H1 (cell line): ENCODE measurements around the gene BTNL8. TPM values are rescaled to one million over a fixed set of nuclear protein-coding genes. Genes with fewer than 3 reads are reported as not detected.

Source experiments
- CTCF ChIA-PET: fragments of 300-600 bp; sonication (Branson Sonifier 250); formaldehyde crosslinking; loops from one replicate; lab custom pipeline; 2021; ENCODE audit not compliant: partially characterized antibody; lab: Charles Lee
- POLR2A ChIA-PET: fragments of 300-600 bp; sonication (Branson Sonifier 250); formaldehyde crosslinking; loops from one replicate; lab custom pipeline; 2021; ENCODE audit warnings: inconsistent platforms; ENCODE audit not compliant: partially characterized antibody; lab: Charles Lee
- DNase-seq, 2 experiments: peaks; one replicate each; pipeline versions ENCODE4 v3.0.0 to v3.0.0-alpha.2; 2010 to 2022; ENCODE audit warnings: low spot score in 2 of 2, low read depth in 1 of 2, mixed read lengths in 1 of 2
- FAIRE-seq: peaks from 2 replicates; lab custom pipeline; 2011; peaks lifted over from hg19 to GRCh38; lab: Jason Lieb, UNC
- H2AFZ ChIP-seq: 2 replicates; pipeline ENCODE4 v1.8.1; 2012; ENCODE audit warnings: low read length, inconsistent platforms
- H2AK5ac ChIP-seq: 2 replicates; pipeline ENCODE4 v1.6.1; 2013; ENCODE audit warnings: low read depth, low read length
- H2BK120ac ChIP-seq: replicated peaks from 2 replicates; pipeline ENCODE3; 2013; ENCODE audit warnings: low read depth, low read length, inconsistent platforms
- H2BK12ac ChIP-seq: 2 replicates; pipeline ENCODE4 v1.6.1; 2013; ENCODE audit warnings: low read depth, low read length
- H2BK15ac ChIP-seq: 2 replicates; pipeline ENCODE4 v1.6.1; 2013; ENCODE audit warnings: low read length
- H2BK20ac ChIP-seq: 2 replicates; pipeline ENCODE4 v1.6.1; 2013; ENCODE audit warnings: low read length
- H2BK5ac ChIP-seq: 2 replicates; pipeline ENCODE4 v1.6.1; 2013; ENCODE audit warnings: low read depth, low read length
- H3K14ac ChIP-seq: 2 replicates; pipeline ENCODE4 v1.6.1; 2013; ENCODE audit warnings: inconsistent platforms; ENCODE audit not compliant: insufficient read length
- H3K18ac ChIP-seq: 2 replicates; pipeline ENCODE4 v1.6.1; 2013; ENCODE audit warnings: low read length; ENCODE audit errors: extremely low read depth
- H3K23ac ChIP-seq: 2 replicates; pipeline ENCODE4 v1.6.1; 2013; ENCODE audit warnings: inconsistent platforms; ENCODE audit not compliant: insufficient read length
- H3K23me2 ChIP-seq: 2 replicates; pipeline ENCODE4 v1.6.1; 2013; ENCODE audit warnings: low read depth, low read length
- H3K27ac ChIP-seq: 2 replicates; pipeline ENCODE4 v1.6.1; 2011; ENCODE audit warnings: low read depth, low read length, inconsistent platforms
- H3K27me3 ChIP-seq, 4 experiments: replicated peaks in 1 of 4; 1 replicate in 1 of 4; 2 replicates in 3 of 4; pipeline versions ENCODE4 v1.6.1 to v1.8.1; 2011 to 2013; ENCODE audit warnings: low read length in 3 of 4, mild to moderate bottlenecking in 3 of 4, inconsistent platforms in 2 of 4, mixed read lengths in 2 of 4, moderate library complexity in 1 of 4; ENCODE audit not compliant: control insufficient read depth in 3 of 4, insufficient read depth in 3 of 4; ENCODE audit errors: extremely low read depth in 1 of 4
- H3K36me3 ChIP-seq, 4 experiments: 2 replicates each; pipeline versions ENCODE4 v1.6.1 to v1.8.1; 2011 to 2013; ENCODE audit warnings: mild to moderate bottlenecking in 4 of 4, low read length in 3 of 4, moderate library complexity in 2 of 4, control low read depth in 1 of 4, inconsistent platforms in 1 of 4; ENCODE audit not compliant: insufficient read depth in 4 of 4, control insufficient read depth in 2 of 4
- H3K4ac ChIP-seq: replicated peaks from 2 replicates; pipeline ENCODE3; 2013; ENCODE audit warnings: low read length, low read depth, mixed read lengths, inconsistent platforms; ENCODE audit not compliant: insufficient read length
- H3K4me1 ChIP-seq, 4 experiments: replicated peaks in 1 of 4; 1 replicate in 1 of 4; 2 replicates in 3 of 4; pipeline versions ENCODE4 v1.6.1 to v1.8.1; 2011 to 2013; ENCODE audit warnings: low read length in 3 of 4, inconsistent platforms in 2 of 4, mixed read lengths in 1 of 4; ENCODE audit not compliant: insufficient read depth in 4 of 4, control insufficient read depth in 3 of 4
- H3K4me2 ChIP-seq, 2 experiments: 2 replicates each; pipeline versions ENCODE4 v1.6.1 to v1.8.1; 2011 to 2013; ENCODE audit warnings: low read depth in 2 of 2, low read length in 2 of 2, control low read depth in 1 of 2, inconsistent platforms in 1 of 2, mild to moderate bottlenecking in 1 of 2; ENCODE audit not compliant: insufficient read depth in 1 of 2
- H3K4me3 ChIP-seq, 4 experiments: fragments of 200-600, 300-600 bp in 1 of 4; sonication (generic), shearing (Covaris generic), sonication (Bioruptor Twin) in 1 of 4; 2 replicates each; pipeline versions ENCODE4 v1.5.1 to v1.8.1; 2011 to 2016; ENCODE audit warnings: low read length in 4 of 4, low read depth in 3 of 4, control low read depth in 2 of 4, inconsistent platforms in 2 of 4, mild to moderate bottlenecking in 2 of 4, mixed read lengths in 1 of 4, moderate library complexity in 1 of 4; ENCODE audit not compliant: insufficient read depth in 2 of 4; ENCODE audit errors: extremely low read depth in 1 of 4
- H3K56ac ChIP-seq: replicated peaks from 2 replicates; pipeline ENCODE3; 2013; ENCODE audit warnings: low read depth, mild to moderate bottlenecking, mixed read lengths, low read length, inconsistent platforms; ENCODE audit not compliant: insufficient read length
- H3K79me1 ChIP-seq: 2 replicates; pipeline ENCODE4 v1.6.1; 2013; ENCODE audit warnings: low read depth, low read length, control low read depth
- H3K79me2 ChIP-seq, 2 experiments: 2 replicates each; pipeline versions ENCODE4 v1.6.1 to v1.8.1; 2012 to 2013; ENCODE audit warnings: low read length in 2 of 2, mild to moderate bottlenecking in 2 of 2, inconsistent platforms in 1 of 2; ENCODE audit not compliant: insufficient read depth in 2 of 2, control insufficient read depth in 1 of 2
- H3K9ac ChIP-seq, 4 experiments: replicated peaks in 1 of 4; 1 replicate in 1 of 4; 2 replicates in 3 of 4; pipeline versions ENCODE4 v1.6.1 to v1.8.1; 2011 to 2013; ENCODE audit warnings: low read depth in 3 of 4, low read length in 3 of 4, control low read depth in 2 of 4, mild to moderate bottlenecking in 2 of 4, moderate library complexity in 2 of 4, inconsistent platforms in 1 of 4; ENCODE audit errors: extremely low read depth in 1 of 4
- H3K9me3 ChIP-seq, 2 experiments: 2 replicates each; pipeline versions ENCODE4 v1.6.1 to v1.8.1; 2012 to 2013; ENCODE audit warnings: mild to moderate bottlenecking in 2 of 2, moderate library complexity in 2 of 2, control low read depth in 1 of 2, inconsistent platforms in 1 of 2, low read depth in 1 of 2, low read length in 1 of 2, mixed read lengths in 1 of 2; ENCODE audit not compliant: insufficient read depth in 2 of 2
- H4K20me1 ChIP-seq, 2 experiments: replicated peaks in 1 of 2; 2 replicates each; pipeline versions ENCODE3 to v1.8.1; 2011 to 2013; ENCODE audit warnings: inconsistent platforms in 2 of 2, low read length in 2 of 2, mild to moderate bottlenecking in 1 of 2; ENCODE audit not compliant: insufficient read depth in 2 of 2, control insufficient read depth in 1 of 2
- H4K5ac ChIP-seq: 2 replicates; pipeline ENCODE4 v1.6.1; 2013; ENCODE audit warnings: low read length, low read depth, mixed read lengths, inconsistent platforms; ENCODE audit not compliant: insufficient read length
- H4K8ac ChIP-seq: 2 replicates; pipeline ENCODE4 v1.8.0; 2013; ENCODE audit warnings: mild to moderate bottlenecking, moderate library complexity, low read length, inconsistent platforms; ENCODE audit not compliant: insufficient read depth; ENCODE audit errors: extremely low read depth
- H4K91ac ChIP-seq: replicated peaks from 2 replicates; pipeline ENCODE3; 2013; ENCODE audit warnings: low read length, mixed read lengths, inconsistent platforms; ENCODE audit not compliant: insufficient read length
- BRCA1 ChIP-seq: IDR thresholded peaks from 2 replicates; pipeline ENCODE4 v1.6.1; 2012; ENCODE audit warnings: low read depth, low read length, improper control_type of control experiment
- CBX8 ChIP-seq: fragments of 300-800, 300-1000 bp; sonication (generic); IDR thresholded peaks from 2 replicates; pipeline ENCODE4 v1.7.1; 2016; ENCODE audit warnings: low read depth, low read length, borderline replicate concordance
- EZH2 ChIP-seq: fragments of 200-600 bp; sonication (generic); IDR thresholded peaks from 2 replicates; pipeline ENCODE4 v1.7.1; 2012; ENCODE audit warnings: low read depth, mild to moderate bottlenecking, moderate library complexity, low read length, inconsistent platforms; ENCODE audit not compliant: severe bottlenecking
- FOSL1 ChIP-seq: IDR thresholded peaks from 2 replicates; pipeline ENCODE4 v1.6.1; 2011; ENCODE audit warnings: mild to moderate bottlenecking, low read depth, low read length, moderate library complexity; ENCODE audit not compliant: insufficient read depth
- WGBS, 2 experiments: shearing (Covaris generic) in 1 of 2; methylation state at CpG; one replicate each; pipeline versions ENCODE4 v1.1.6 to v1.1.7; 2013 to 2015; ENCODE audit warnings: low lambda C conversion rate in 2 of 2, mixed read lengths in 2 of 2, inconsistent platforms in 1 of 2, low coverage in 1 of 2, missing lambda C conversion rate in 1 of 2; ENCODE audit not compliant: insufficient replicate concordance in 2 of 2, insufficient coverage in 1 of 2, insufficient read length in 1 of 2; ENCODE audit errors: extremely low coverage in 1 of 2, missing lambda C conversion rate in 1 of 2; 5-methylcytosine and 5-hydroxymethylcytosine counted together
- polyA plus RNA-seq, 7 experiments: library from polyadenylated mRNA; depleted of rRNA in 3 of 7; stranded (reverse) in 5 of 7; unstranded in 2 of 7; fragments of >200 nt in 5 of 7; fragments of 200-250 nt in 2 of 7; gene quantifications; 1 replicate in 5 of 7; 2 replicates in 1 of 7; 4 replicates in 1 of 7; pipeline versions ENCODE4 v1.2.1 to v1.2.3, GENCODE V29; 2011 to 2013; ENCODE audit warnings: missing spikeins in 2 of 7, mixed read lengths in 2 of 7
- total RNA-seq: library from RNA; stranded (reverse); fragmentation: NEBNext Ultra II Directional; extraction: Animal tissue kit (Norgen Biotek cat#: 25700); gene quantifications from 2 replicates; pipeline ENCODE4 v1.2.1, GENCODE V29; 2021

The BTNL8 gene
- total and polyA plus RNA-seq, 2 of the 8 experiments (the other 6 are each of a cell fraction or from before 2014, with no cell fraction given): 0.32 to 0.48 TPM

- no peak overlapping the region for H4K91ac ChIP-seq
- no peaks in the 10 kb centered on the region for H3K9me3 ChIP-seq
- no peak overlapping the region for H3K18ac ChIP-seq
- no peak for FAIRE-seq
- no peaks in the 10 kb centered on the region for H3K79me2 ChIP-seq
- H3K4me3 ChIP-seq: no peak overlapping the region
- H2AFZ ChIP-seq: no peak overlapping the region
- no peak overlapping the region for H3K14ac ChIP-seq
- H3K79me1 ChIP-seq: no peaks in the 10 kb centered on the region
- H3K27ac ChIP-seq: no peak overlapping the region
- DNase-seq: no peak
- H3K36me3 ChIP-seq: no peaks in the 10 kb centered on the region
- no peak overlapping the region for H3K9ac ChIP-seq
- H3K4me1 ChIP-seq: no peaks in the 10 kb centered on the region
- no peak overlapping the region for H3K56ac ChIP-seq
- H3K23me2 ChIP-seq: no peaks in the 10 kb centered on the region
- CTCF ChIA-PET: no interaction called here
- H2BK20ac ChIP-seq: no peak overlapping the region
- TF ChIP-seq BRCA1 (no peak), FOSL1 (no peak), CBX8 (no peak), EZH2 (no peak)
- H3K4ac ChIP-seq: no peak overlapping the region
- 81% methylated on average over 7 of the region's 7 CpGs; no CpG with 5 or more reads in 1 of the 2 experiments for WGBS, 2 experiments
- H4K5ac ChIP-seq: no peak overlapping the region
- H2BK120ac ChIP-seq: no peak overlapping the region
- H4K8ac ChIP-seq: no peak overlapping the region
- H3K27me3 ChIP-seq: no peaks in the 10 kb centered on the region
- no peak overlapping the region for H2AK5ac ChIP-seq
- no peak overlapping the region for H2BK5ac ChIP-seq
- no peak overlapping the region for H3K23ac ChIP-seq
- POLR2A ChIA-PET: no interaction called here
- no peaks in the 10 kb centered on the region for H4K20me1 ChIP-seq
- H2BK12ac ChIP-seq: no peak overlapping the region
- H2BK15ac ChIP-seq: no peak overlapping the region
- H3K4me2 ChIP-seq: no peak overlapping the region
Measured at GRCh38 chr5:180889381-180889780, 9.6 kb upstream of the BTNL8 start.
